ENCODE results near the gene HACD1.
"Not testable (repeated sequence)": the region's sequence is repeated elsewhere in the genome, so short reads cannot be mapped to it uniquely, and the experiment has no call there.

The HACD1 gene

DNA sequence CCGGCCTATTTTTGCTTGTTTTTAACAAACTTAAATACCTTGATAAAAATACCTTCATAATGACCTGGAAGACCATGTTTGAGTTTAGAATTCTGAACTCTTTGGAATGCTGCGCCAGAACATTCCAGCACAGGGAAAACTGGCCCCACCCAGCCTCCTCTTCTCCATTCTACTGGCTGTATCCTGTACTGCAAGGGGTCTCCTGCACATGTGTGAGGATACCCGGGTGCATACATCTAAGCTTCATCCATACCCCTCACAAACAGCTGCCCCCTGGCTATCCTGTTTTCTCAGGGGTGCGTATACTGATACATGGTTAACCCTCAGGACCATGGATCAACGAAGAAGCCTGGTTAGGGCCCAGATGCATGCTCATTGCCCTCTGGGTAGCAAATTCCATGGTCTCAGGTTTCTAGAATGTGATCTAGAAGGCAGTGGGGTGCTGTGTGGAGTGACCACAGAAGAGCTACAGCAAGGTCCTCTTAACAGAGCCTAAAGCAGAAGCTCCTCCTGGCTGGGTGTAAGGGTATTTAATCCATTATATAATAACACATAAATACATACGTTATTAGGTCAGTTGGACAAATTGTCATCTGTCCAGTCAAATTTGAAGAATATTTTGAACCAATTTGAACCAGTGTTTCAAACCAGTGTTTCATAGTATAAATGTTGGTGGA is 26.1 kb downstream of the HACD1 start:
- intact Hi-C loops (cut with DNase I; ENCODE audit: low total_unique reads), result no loop called here
- TF ChIP-seq, protein P1, sequence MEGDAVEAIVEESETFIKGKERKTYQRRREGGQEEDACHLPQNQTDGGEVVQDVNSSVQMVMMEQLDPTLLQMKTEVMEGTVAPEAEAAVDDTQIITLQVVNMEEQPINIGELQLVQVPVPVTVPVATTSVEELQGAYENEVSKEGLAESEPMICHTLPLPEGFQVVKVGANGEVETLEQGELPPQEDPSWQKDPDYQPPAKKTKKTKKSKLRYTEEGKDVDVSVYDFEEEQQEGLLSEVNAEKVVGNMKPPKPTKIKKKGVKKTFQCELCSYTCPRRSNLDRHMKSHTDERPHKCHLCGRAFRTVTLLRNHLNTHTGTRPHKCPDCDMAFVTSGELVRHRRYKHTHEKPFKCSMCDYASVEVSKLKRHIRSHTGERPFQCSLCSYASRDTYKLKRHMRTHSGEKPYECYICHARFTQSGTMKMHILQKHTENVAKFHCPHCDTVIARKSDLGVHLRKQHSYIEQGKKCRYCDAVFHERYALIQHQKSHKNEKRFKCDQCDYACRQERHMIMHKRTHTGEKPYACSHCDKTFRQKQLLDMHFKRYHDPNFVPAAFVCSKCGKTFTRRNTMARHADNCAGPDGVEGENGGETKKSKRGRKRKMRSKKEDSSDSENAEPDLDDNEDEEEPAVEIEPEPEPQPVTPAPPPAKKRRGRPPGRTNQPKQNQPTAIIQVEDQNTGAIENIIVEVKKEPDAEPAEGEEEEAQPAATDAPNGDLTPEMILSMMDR (IDR thresholded peaks at IDR 0.05), result no peak
- peaks cover 8 to 33% (median 29%) of the 10 kb centered on the region in 3 donors for H3K36me3 ChIP-seq
- no peaks in the 10 kb centered on the region for H3K27me3 ChIP-seq
- H3K4me1 ChIP-seq, result no peaks in the 10 kb centered on the region
- H3K9me3 ChIP-seq, result no peaks in the 10 kb centered on the region
- no peak for DNase-seq
- no peak overlapping the region for H3K27ac ChIP-seq
- H3K4me3 ChIP-seq, result no peak overlapping the region

DNA sequence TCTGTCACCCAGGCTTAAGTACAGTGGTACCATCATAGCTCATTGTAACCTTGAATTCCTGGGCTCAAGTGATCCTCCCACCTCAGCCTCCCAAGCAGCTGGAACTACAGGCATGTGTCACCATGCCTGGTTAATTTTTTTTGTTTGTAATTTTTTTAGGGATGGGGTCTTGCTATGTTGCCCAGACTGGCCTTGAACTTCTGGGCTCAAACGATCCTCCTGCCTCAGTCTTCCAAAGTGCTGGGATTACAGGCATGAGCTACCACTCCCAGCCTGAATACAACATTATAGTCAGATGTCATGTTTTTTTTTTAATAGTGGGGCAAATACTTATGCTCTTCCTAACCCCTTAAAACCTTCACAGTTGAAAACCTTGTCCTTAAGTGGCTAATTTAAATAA is 27.9 kb downstream of the HACD1 start:
- H3K4me1 ChIP-seq; DNase-seq; H3K4me3 ChIP-seq; H3K9me3 ChIP-seq; intact Hi-C loops (cut with DNase I; ENCODE audit: low total_unique reads); H3K27ac ChIP-seq; H3K27me3 ChIP-seq: not testable (repeated sequence)
- peaks cover 8 to 33% (median 19%) of the 10 kb centered on the region in 3 donors for H3K36me3 ChIP-seq

DNA sequence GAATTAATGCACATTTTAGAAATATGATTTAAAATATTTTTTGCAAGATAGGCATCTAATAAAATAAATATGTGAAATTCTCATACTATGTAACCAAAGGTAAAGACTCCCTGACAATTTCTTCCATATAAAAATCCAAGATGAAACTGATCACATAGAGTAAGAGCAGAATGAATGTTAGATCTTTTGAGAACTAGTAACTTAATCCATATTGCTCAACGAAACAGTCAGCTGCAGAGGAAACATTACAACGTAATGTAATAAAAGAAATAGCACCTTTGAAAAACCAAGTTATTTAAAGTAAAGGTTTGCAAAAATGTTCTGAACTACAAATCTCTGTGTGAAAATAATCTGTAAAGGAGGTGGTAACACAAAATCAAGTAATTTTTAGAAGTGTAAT is 28.8 kb downstream of the HACD1 start:
- Histone ChIP-seq H3K27me3 (no peaks in the 10 kb centered on the region), H3K4me3 (no peak overlapping the region), H3K9me3 (no peaks in the 10 kb centered on the region), H3K36me3 (peaks cover 8 to 25% (median 14%) of the 10 kb centered on the region in 3 donors), H3K4me1 (no peaks in the 10 kb centered on the region), H3K27ac (no peak overlapping the region)
- DNase-seq, result no peak
- intact Hi-C loops (cut with DNase I; ENCODE audit: low total_unique reads), result no loop called here
- TF ChIP-seq, protein P1 (IDR thresholded peaks at IDR 0.05), result no peak

DNA sequence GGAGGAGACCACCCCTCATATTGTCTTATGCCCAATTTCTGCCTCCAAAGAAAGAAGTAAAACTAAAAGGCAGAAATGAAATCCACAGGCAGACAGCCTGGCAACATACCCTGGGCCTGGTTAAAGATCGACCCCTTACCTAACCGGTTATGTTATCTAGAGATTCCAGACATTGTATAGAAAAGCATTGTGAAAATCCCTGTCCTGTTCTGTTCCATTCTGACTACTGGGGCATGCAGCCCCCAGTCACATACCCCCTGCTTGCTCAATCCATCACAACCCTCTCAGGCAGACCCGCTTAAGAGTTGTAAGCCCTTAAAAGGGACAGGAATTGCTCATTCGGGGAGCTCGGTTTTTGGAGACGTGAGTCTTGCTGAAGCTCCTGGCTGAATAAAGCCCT is 29.9 kb downstream of the HACD1 start:
- H3K36me3 ChIP-seq, result peaks cover 0 to 14% (median 4%) of the 10 kb centered on the region in 3 donors
- H3K27me3 ChIP-seq; intact Hi-C loops (cut with DNase I; ENCODE audit: low total_unique reads); H3K4me1 ChIP-seq; H3K27ac ChIP-seq; H3K9me3 ChIP-seq; H3K4me3 ChIP-seq; DNase-seq: not testable (repeated sequence)

DNA sequence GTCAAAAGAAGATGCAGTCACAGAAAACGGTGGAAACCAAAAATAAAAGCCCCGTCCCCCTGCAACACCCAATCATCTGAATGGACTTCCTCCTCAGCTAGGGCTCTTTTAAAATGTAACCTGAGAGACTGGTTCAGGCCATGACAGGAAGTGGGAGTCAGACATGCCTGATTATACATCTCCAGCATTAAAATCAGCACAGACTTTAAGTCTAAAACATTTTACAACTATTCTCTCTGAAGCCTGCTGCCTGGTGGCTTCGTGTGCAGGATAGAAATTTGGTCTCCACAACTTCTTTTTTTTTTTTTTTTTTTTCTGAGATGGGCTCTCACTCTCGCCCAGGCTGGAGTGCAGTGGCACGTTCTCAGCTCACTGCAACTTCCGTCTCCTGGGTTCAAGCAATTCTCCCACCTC is 30.3 kb downstream of the HACD1 start:
- Histone ChIP-seq H3K4me1 (no peaks in the 10 kb centered on the region), H3K27ac (no peak overlapping the region), H3K36me3 (peaks cover 0 to 12% (median 0%) of the 10 kb centered on the region in 3 donors), H3K27me3 (no peaks in the 10 kb centered on the region), H3K4me3 (no peak overlapping the region), H3K9me3 (no peaks in the 10 kb centered on the region)
- TF ChIP-seq, protein P1 (IDR thresholded peaks at IDR 0.05), result no peak
- no peak for DNase-seq
- intact Hi-C loops (cut with DNase I; ENCODE audit: low total_unique reads), result no loop called here

DNA sequence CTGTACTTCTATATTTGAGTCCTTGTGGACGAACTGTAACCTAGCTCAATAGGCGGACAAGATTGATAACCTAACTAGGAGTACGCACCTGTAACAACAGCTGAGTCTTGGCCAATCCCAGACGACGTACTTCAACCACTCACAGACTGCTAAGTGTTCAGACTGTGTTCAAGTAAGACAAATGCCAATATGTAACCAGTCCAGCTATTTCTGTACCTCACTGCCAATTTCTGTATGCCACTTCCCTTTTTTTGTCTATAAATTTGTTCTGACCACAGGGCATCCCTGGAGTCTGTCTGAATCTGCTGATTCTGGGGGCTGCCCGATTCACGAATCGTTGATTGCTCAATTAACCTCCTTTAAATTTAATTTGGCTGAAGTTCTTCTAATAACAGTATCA is 32.2 kb downstream of the HACD1 start:
- Histone ChIP-seq H3K27ac (no peak overlapping the region), H3K4me1 (no peaks in the 10 kb centered on the region), H3K36me3 (no peaks in the 10 kb centered on the region), H3K9me3 (no peaks in the 10 kb centered on the region), H3K27me3 (no peaks in the 10 kb centered on the region), H3K4me3 (no peak overlapping the region)
- intact Hi-C loops (cut with DNase I; ENCODE audit: low total_unique reads), result no loop called here
- TF ChIP-seq, protein P1 (IDR thresholded peaks at IDR 0.05), result no peak
- no peak for DNase-seq

DNA sequence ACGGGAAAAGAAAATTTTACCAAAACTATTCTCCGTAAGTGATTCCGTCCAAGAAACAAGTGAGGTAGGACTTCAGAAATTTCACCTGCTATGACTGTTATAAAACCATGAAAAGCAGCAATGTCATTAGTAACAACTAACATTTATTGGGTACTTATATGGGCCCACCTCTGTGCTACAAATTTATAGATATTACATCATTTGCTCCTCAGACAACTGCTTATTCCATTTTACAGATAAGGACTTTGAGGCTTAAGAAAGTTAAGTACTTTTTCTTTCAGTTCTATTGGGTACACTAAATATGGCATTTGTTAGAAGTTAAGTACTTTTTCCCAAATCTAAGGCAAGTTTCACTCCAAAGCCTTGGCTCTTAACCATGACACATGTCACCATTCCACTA is 36.3 kb downstream of the HACD1 start:
- Histone ChIP-seq H3K27ac (no peak overlapping the region), H3K27me3 (no peaks in the 10 kb centered on the region), H3K36me3 (no peaks in the 10 kb centered on the region), H3K4me1 (no peaks in the 10 kb centered on the region), H3K9me3 (no peaks in the 10 kb centered on the region), H3K4me3 (no peak overlapping the region)
- intact Hi-C loops (cut with DNase I; ENCODE audit: low total_unique reads), result no loop called here
- DNase-seq, result no peak
- TF ChIP-seq, protein P1 (IDR thresholded peaks at IDR 0.05), result no peak

All from tibial artery (tissue), 4 donors.